K562 (cell line): ENCODE results near the gene CEP290. TPM values are rescaled to one million over a fixed set of nuclear protein-coding genes. Genes with fewer than 3 reads are reported as not detected.

Experiments used
- ATAC-seq: fragments of 200-7000 bp; cut with Tn5 transposase; 3 replicates; pipeline ENCODE4 v1.9.1; 2020; ENCODE audit warnings: moderate library complexity
- BruUV-seq: library from RNA; stranded (reverse); fragments of 400-500 nt; replicated peaks from 2 replicates; lab custom pipeline; 2021; lab: Mats Ljungman, UMichigan
- CTCF ChIA-PET: fragments of 300-600 bp; formaldehyde crosslinking; extraction: SDS; loops from one replicate; lab custom pipeline; 2021; ENCODE audit warnings: low intra/inter-chr PET ratio; lab: Yijun Ruan, JAX
- POLR2A ChIA-PET: fragments of 300-600, 350-650 bp; sonication (Branson Sonifier 250); formaldehyde crosslinking; extraction: SDS; loops from one replicate; lab custom pipeline; 2021; ENCODE audit warnings: antibody characterized with exemption, inconsistent platforms; lab: Yijun Ruan, JAX
- DNase-seq, 4 experiments: peaks; one replicate each; pipeline versions ENCODE4 v3.0.0 to v3.0.0-alpha.2; 2011 to 2018; ENCODE audit warnings: low spot score in 3 of 4, mixed read lengths in 3 of 4; ENCODE audit errors: extremely low read depth in 1 of 4
- FAIRE-seq: peaks from 2 replicates; lab custom pipeline; 2011; peaks lifted over from hg19 to GRCh38; lab: Jason Lieb, UNC
- H2AFZ ChIP-seq: 2 replicates; pipeline ENCODE4 v1.6.0; 2011; ENCODE audit warnings: low read depth, low read length, control low read depth, inconsistent platforms
- H3K27ac ChIP-seq: fragments of 200-600 bp; 3 replicates; pipeline ENCODE4 v1.8.0; 2011; ENCODE audit warnings: low read depth, mild to moderate bottlenecking, control low read depth, inconsistent platforms, low read length, moderate library complexity, mixed read lengths; ENCODE audit errors: extremely low read depth
- H3K27me3 ChIP-seq, 2 experiments: fragments of 300-600 bp in 1 of 2; 2 replicates in 1 of 2; 3 replicates in 1 of 2; pipeline versions ENCODE4 v1.6.0 to v1.8.0; 2011; ENCODE audit warnings: inconsistent platforms in 2 of 2, low read length in 2 of 2, mild to moderate bottlenecking in 1 of 2, mixed read lengths in 1 of 2, moderate library complexity in 1 of 2; ENCODE audit not compliant: control insufficient read depth in 2 of 2, insufficient read depth in 2 of 2
- H3K36me3 ChIP-seq: fragments of 300-600 bp; 3 replicates; pipeline ENCODE4 v1.8.0; 2011; ENCODE audit warnings: mild to moderate bottlenecking, low read length, inconsistent platforms; ENCODE audit not compliant: control insufficient read depth, insufficient read depth
- H3K4me1 ChIP-seq, 2 experiments: fragments of 200-600 bp in 1 of 2; replicated peaks in 1 of 2; 2 replicates in 1 of 2; 3 replicates in 1 of 2; pipeline versions ENCODE4 v1.5.1 to v1.8.0; 2011; ENCODE audit warnings: inconsistent platforms in 2 of 2, low read length in 2 of 2, mild to moderate bottlenecking in 1 of 2, mixed read lengths in 1 of 2, moderate library complexity in 1 of 2; ENCODE audit not compliant: control insufficient read depth in 2 of 2, insufficient read depth in 2 of 2
- H3K4me2 ChIP-seq: 2 replicates; pipeline ENCODE4 v1.6.1; 2011; ENCODE audit warnings: low read length, control low read depth, inconsistent platforms, mixed read lengths; ENCODE audit not compliant: insufficient read depth
- H3K4me3 ChIP-seq: fragments of 200-600 bp; sonication (generic), shearing (Covaris generic); 2 replicates; pipeline ENCODE4 v1.5.1; 2016; ENCODE audit warnings: control low read depth, inconsistent platforms
- H3K79me2 ChIP-seq: fragments of 200-600 bp; 3 replicates; pipeline ENCODE4 v1.8.0; 2011; ENCODE audit warnings: low read length, inconsistent platforms; ENCODE audit not compliant: control insufficient read depth, insufficient read depth
- H3K9ac ChIP-seq, 2 experiments: 2 replicates each; pipeline versions ENCODE4 v1.6.0 to v1.6.1; 2011; ENCODE audit warnings: low read depth in 2 of 2, low read length in 2 of 2, control low read depth in 1 of 2, inconsistent platforms in 1 of 2, mild to moderate bottlenecking in 1 of 2, mixed read lengths in 1 of 2; ENCODE audit not compliant: insufficient read depth in 1 of 2
- H3K9me1 ChIP-seq: one replicate; pipeline ENCODE4 v1.6.0; 2011; ENCODE audit warnings: inconsistent platforms, mild to moderate bottlenecking, low read length, moderate library complexity; ENCODE audit not compliant: control insufficient read depth, insufficient read depth
- H3K9me3 ChIP-seq: replicated peaks from 2 replicates; pipeline ENCODE4 v1.5.1; 2011; ENCODE audit warnings: low read depth, low read length, inconsistent platforms; ENCODE audit not compliant: control insufficient read depth, insufficient read depth
- H4K20me1 ChIP-seq: replicated peaks from 2 replicates; pipeline ENCODE4 v1.6.1; 2011; ENCODE audit warnings: low read length, inconsistent platforms, mixed read lengths; ENCODE audit not compliant: control insufficient read depth, insufficient read depth
- ATF6 ChIP-seq: sonication (generic); formaldehyde crosslinking; IDR thresholded peaks from 2 replicates; pipeline ENCODE4 v1.4.0; 2020; ENCODE audit warnings: mild to moderate bottlenecking, missing genetic modification reagents
- CHCHD3 ChIP-seq: fragments of 250-450 bp; sonication (Bioruptor Pico); IDR thresholded peaks from 2 replicates; pipeline ENCODE4 v2.1.2; 2022; ENCODE audit warnings: mild to moderate bottlenecking
- HEY1 ChIP-seq: fragments of 250-450 bp; sonication (Bioruptor Pico); IDR thresholded peaks from 2 replicates; pipeline ENCODE4 v1.5.0; 2020; ENCODE audit warnings: mild to moderate bottlenecking, moderate library complexity, borderline replicate concordance
- PHB ChIP-seq: fragments of 250-450 bp; sonication (Bioruptor Pico); IDR thresholded peaks from 2 replicates; pipeline ENCODE4 v1.5.0; 2021
- SMARCA4 ChIP-seq: fragments of 450-650 bp; IDR thresholded peaks from 2 replicates; pipeline ENCODE4 v1.6.1; 2016
- SNRNP70 ChIP-seq: fragments of 200-400 bp; formaldehyde crosslinking; optimal IDR thresholded peaks from 2 replicates; pipeline ENCODE3; 2017; ENCODE audit warnings: low read depth, low read length
- SRSF9 ChIP-seq: fragments of 200-400 bp; formaldehyde crosslinking; IDR thresholded peaks from 2 replicates; pipeline ENCODE4 v1.6.1; 2017; ENCODE audit warnings: low read depth, low read length, borderline replicate concordance
- XRCC3 ChIP-seq: fragments of 450-650 bp; IDR thresholded peaks from 2 replicates; pipeline ENCODE4 v1.6.1; 2017; ENCODE audit warnings: mild to moderate bottlenecking, moderate library complexity
- ZKSCAN1 ChIP-seq: fragments of 150-350 bp; IDR thresholded peaks from 2 replicates; pipeline ENCODE4 v1.6.1; 2016; ENCODE audit warnings: low read depth, low read length
- ZNF384 ChIP-seq: IDR thresholded peaks from 2 replicates; pipeline ENCODE4 v1.6.1; 2012; ENCODE audit warnings: low read depth, low read length, improper control_type of control experiment
- ZNF707 ChIP-seq: fragments of 250-450 bp; sonication (Bioruptor Pico); conservative IDR thresholded peaks from 2 replicates; pipeline ENCODE4 v1.8.0; 2022; ENCODE audit warnings: inconsistent platforms, mild to moderate bottlenecking, moderate library complexity
- ZSCAN29 ChIP-seq: fragments of 450-650 bp; IDR thresholded peaks from 2 replicates; pipeline ENCODE4 v1.6.1; 2017
- WGBS: fragments of 100-300 bp; shearing (Covaris generic); methylation state at CpG from one replicate; pipeline ENCODE4 v1.1.6; 2016; ENCODE audit warnings: low coverage, mixed read lengths; ENCODE audit not compliant: insufficient coverage; ENCODE audit errors: missing lambda C conversion rate; 5-methylcytosine and 5-hydroxymethylcytosine counted together
- in situ Hi-C: fragments of 300-500 bp; cut with MboI; formaldehyde crosslinking; loops from 4 replicates; pipeline ENCODE4 v1.15.0; 2018; ENCODE audit warnings: inconsistent platforms, mixed read lengths
- intact Hi-C: fragments of 100-400 bp; cut with micrococcal nuclease; formaldehyde crosslinking; loops from 2 replicates; pipeline ENCODE4 v1.14.2; 2022
- polyA plus RNA-seq, 8 experiments: library from polyadenylated mRNA; depleted of rRNA in 4 of 8; stranded (reverse) in 5 of 8; unstranded in 3 of 8; fragments of >200 nt; fragmentation: Nextera tagmentation in 2 of 8; fragmentation: Illumina TruSeq in 1 of 8; extraction: Ambion mirVana in 2 of 8; extraction: Trizol in 1 of 8; gene quantifications; 2 replicates each; pipeline versions ENCODE4 v1.2.1 to v1.2.3, GENCODE V29; 2011 to 2014; ENCODE audit warnings: inconsistent platforms in 1 of 8, missing spikeins in 1 of 8
- total RNA-seq, 7 experiments: library from RNA; depleted of rRNA in 6 of 7; stranded (reverse); fragments of >200 nt in 6 of 7; fragmentation: Illumina TruSeq in 2 of 7; extraction: Trizol in 2 of 7; gene quantifications; 2 replicates each; pipeline versions ENCODE4 v1.2.1 to v1.2.3, GENCODE V29; 2011 to 2021; ENCODE audit warnings: low replicate concordance in 1 of 7
- TF ChIP-seq, protein P1 (sequence below): fragments of 250-450 bp; sonication (Bioruptor Pico); IDR thresholded peaks from 2 replicates; pipeline ENCODE4 v1.8.0; 2021; ENCODE audit warnings: moderate library complexity, mild to moderate bottlenecking, inconsistent platforms
- TF ChIP-seq, protein P2 (sequence below): sonication (generic); formaldehyde crosslinking; IDR thresholded peaks from 2 replicates; pipeline ENCODE4 v1.8.1; 2023; ENCODE audit warnings: missing genetic modification reagents, mild to moderate bottlenecking, borderline replicate concordance

CEP290 gene
- total and polyA plus RNA-seq, 9 of the 15 experiments (the other 6 are each of a cell fraction or from before 2014, with no cell fraction given) = 7.2 to 19.4 (median 18.1) TPM

GRCh38 chr12:88181881-88182280 is 40.0 kb upstream of the CEP290 start (continued):
- TF ChIP-seq XRCC3 (no peak), ATF6 (CRISPR knock-in tag) (no peak), PHB (CRISPR knock-in tag) (no peak), ZNF384 (no peak), SMARCA4 (no peak)

GRCh38 chr12:88179436-88180014 is 37.6 kb upstream of the CEP290 start:
- 88% methylated on average over 6 of the region's 6 CpGs for WGBS
- H3K9me3 ChIP-seq = no peaks in the 10 kb centered on the region
- no peaks in the 10 kb centered on the region for H3K9me1 ChIP-seq
- ChIA-PET CTCF (no interaction called here), POLR2A (interaction anchor here (0.8 kb wide), 1 partner anchor 34 kb away, joined by 3 read pairs; no protein-coding TSS in a partner anchor)
- no peak overlapping the region for H3K4me2 ChIP-seq
- no peaks in the 10 kb centered on the region for H4K20me1 ChIP-seq
- intact Hi-C loops = no loop called here
- no peak overlapping the region for H3K9ac ChIP-seq
- ATAC-seq = no peak
- H3K79me2 ChIP-seq = no peaks in the 10 kb centered on the region
- no peak for FAIRE-seq
- no peaks in the 10 kb centered on the region for H3K4me1 ChIP-seq
- DNase-seq = no peak
- H3K36me3 ChIP-seq = peaks cover 31% of the 10 kb centered on the region; the same call in 2 of the 3 replicates
- no peak overlapping the region for H2AFZ ChIP-seq
- no TSS peak for BruUV-seq
- no peak overlapping the region for H3K27ac ChIP-seq
- H3K27me3 ChIP-seq = no peaks in the 10 kb centered on the region
- H3K4me3 ChIP-seq = no peak overlapping the region
- in situ Hi-C loops = no loop called here
- TF ChIP-seq ZNF707 (CRISPR knock-in tag) (no peak), HEY1 (CRISPR knock-in tag) (no peak), ZKSCAN1 (no peak), SNRNP70 (no peak), ZSCAN29 (no peak), CHCHD3 (CRISPR knock-in tag) (no peak), SRSF9 (no peak)
- TF ChIP-seq, protein P1, sequence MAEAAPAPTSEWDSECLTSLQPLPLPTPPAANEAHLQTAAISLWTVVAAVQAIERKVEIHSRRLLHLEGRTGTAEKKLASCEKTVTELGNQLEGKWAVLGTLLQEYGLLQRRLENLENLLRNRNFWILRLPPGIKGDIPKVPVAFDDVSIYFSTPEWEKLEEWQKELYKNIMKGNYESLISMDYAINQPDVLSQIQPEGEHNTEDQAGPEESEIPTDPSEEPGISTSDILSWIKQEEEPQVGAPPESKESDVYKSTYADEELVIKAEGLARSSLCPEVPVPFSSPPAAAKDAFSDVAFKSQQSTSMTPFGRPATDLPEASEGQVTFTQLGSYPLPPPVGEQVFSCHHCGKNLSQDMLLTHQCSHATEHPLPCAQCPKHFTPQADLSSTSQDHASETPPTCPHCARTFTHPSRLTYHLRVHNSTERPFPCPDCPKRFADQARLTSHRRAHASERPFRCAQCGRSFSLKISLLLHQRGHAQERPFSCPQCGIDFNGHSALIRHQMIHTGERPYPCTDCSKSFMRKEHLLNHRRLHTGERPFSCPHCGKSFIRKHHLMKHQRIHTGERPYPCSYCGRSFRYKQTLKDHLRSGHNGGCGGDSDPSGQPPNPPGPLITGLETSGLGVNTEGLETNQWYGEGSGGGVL (CRISPR knock-in tag) = no peak
- TF ChIP-seq, protein P2, sequence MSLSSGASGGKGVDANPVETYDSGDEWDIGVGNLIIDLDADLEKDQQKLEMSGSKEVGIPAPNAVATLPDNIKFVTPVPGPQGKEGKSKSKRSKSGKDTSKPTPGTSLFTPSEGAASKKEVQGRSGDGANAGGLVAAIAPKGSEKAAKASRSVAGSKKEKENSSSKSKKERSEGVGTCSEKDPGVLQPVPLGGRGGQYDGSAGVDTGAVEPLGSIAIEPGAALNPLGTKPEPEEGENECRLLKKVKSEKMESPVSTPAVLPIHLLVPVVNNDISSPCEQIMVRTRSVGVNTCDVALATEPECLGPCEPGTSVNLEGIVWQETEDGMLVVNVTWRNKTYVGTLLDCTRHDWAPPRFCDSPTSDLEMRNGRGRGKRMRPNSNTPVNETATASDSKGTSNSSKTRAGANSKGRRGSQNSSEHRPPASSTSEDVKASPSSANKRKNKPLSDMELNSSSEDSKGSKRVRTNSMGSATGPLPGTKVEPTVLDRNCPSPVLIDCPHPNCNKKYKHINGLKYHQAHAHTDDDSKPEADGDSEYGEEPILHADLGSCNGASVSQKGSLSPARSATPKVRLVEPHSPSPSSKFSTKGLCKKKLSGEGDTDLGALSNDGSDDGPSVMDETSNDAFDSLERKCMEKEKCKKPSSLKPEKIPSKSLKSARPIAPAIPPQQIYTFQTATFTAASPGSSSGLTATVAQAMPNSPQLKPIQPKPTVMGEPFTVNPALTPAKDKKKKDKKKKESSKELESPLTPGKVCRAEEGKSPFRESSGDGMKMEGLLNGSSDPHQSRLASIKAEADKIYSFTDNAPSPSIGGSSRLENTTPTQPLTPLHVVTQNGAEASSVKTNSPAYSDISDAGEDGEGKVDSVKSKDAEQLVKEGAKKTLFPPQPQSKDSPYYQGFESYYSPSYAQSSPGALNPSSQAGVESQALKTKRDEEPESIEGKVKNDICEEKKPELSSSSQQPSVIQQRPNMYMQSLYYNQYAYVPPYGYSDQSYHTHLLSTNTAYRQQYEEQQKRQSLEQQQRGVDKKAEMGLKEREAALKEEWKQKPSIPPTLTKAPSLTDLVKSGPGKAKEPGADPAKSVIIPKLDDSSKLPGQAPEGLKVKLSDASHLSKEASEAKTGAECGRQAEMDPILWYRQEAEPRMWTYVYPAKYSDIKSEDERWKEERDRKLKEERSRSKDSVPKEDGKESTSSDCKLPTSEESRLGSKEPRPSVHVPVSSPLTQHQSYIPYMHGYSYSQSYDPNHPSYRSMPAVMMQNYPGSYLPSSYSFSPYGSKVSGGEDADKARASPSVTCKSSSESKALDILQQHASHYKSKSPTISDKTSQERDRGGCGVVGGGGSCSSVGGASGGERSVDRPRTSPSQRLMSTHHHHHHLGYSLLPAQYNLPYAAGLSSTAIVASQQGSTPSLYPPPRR (CRISPR knock-in tag) = no peak
